Keratinocyte (primary cell): Measurements from ENCODE around the gene STAG3. TPM values are rescaled to one million over a fixed set of nuclear protein-coding genes. Genes with fewer than 3 reads are reported as not detected.

Source experiments
- DNase-seq: peaks from one replicate; pipeline ENCODE4 v3.0.0-alpha.2; 2011; ENCODE audit warnings: low read depth, missing footprints, low spot score
- FAIRE-seq: peaks from 2 replicates; lab custom pipeline; 2011; peaks lifted over from hg19 to GRCh38; lab: Jason Lieb, UNC
- H2AFZ ChIP-seq: 2 replicates; pipeline ENCODE4 v1.6.0; 2012; ENCODE audit warnings: low read length, control low read depth, inconsistent platforms; ENCODE audit not compliant: control insufficient read depth
- H3K27ac ChIP-seq: 2 replicates; pipeline ENCODE4 v1.5.1; 2011; ENCODE audit warnings: low read length; ENCODE audit not compliant: control insufficient read depth, insufficient read depth
- H3K27me3 ChIP-seq: 3 replicates; pipeline ENCODE4 v1.6.0; 2011; ENCODE audit warnings: low read length; ENCODE audit not compliant: control insufficient read depth, insufficient read depth; ENCODE audit errors: extremely low read depth
- H3K36me3 ChIP-seq, 2 experiments: 2 replicates in 1 of 2; 3 replicates in 1 of 2; pipeline ENCODE4 v1.5.1; 2011; ENCODE audit warnings: low read length in 2 of 2, mild to moderate bottlenecking in 1 of 2; ENCODE audit not compliant: control insufficient read depth in 2 of 2, insufficient read depth in 2 of 2; ENCODE audit errors: extremely low read depth in 1 of 2
- H3K4me1 ChIP-seq: 3 replicates; pipeline ENCODE4 v1.5.1; 2011; ENCODE audit warnings: low read length; ENCODE audit not compliant: control insufficient read depth, insufficient read depth; ENCODE audit errors: extremely low read depth
- H3K4me2 ChIP-seq: 3 replicates; pipeline ENCODE4 v1.6.0; 2011; ENCODE audit warnings: low read depth, low read length; ENCODE audit not compliant: control insufficient read depth, insufficient read depth; ENCODE audit errors: extremely low read depth
- H3K4me3 ChIP-seq, 3 experiments: fragments of 200-600 bp in 1 of 3; sonication (generic) in 1 of 3; 2 replicates in 2 of 3; 3 replicates in 1 of 3; pipeline ENCODE4 v1.5.1; 2011 to 2016; ENCODE audit warnings: low read length in 3 of 3, mild to moderate bottlenecking in 3 of 3, control low read depth in 2 of 3, inconsistent platforms in 1 of 3, low read depth in 1 of 3, mixed read lengths in 1 of 3, mixed run types in 1 of 3, moderate library complexity in 1 of 3; ENCODE audit not compliant: control insufficient read depth in 2 of 3, insufficient read depth in 2 of 3; ENCODE audit errors: extremely low read depth in 1 of 3
- H3K79me2 ChIP-seq: 2 replicates; pipeline ENCODE4 v1.6.0; 2012; ENCODE audit warnings: low read length; ENCODE audit not compliant: control insufficient read depth, insufficient read depth
- H3K9ac ChIP-seq: 3 replicates; pipeline ENCODE4 v1.6.0; 2011; ENCODE audit warnings: low read length; ENCODE audit not compliant: control insufficient read depth, insufficient read depth; ENCODE audit errors: extremely low read depth
- H3K9me1 ChIP-seq: 3 replicates; pipeline ENCODE4 v1.6.0; 2011; ENCODE audit warnings: low read length; ENCODE audit not compliant: control insufficient read depth, insufficient read depth; ENCODE audit errors: extremely low read depth
- H3K9me3 ChIP-seq: 2 replicates; pipeline ENCODE4 v1.5.1; 2012; ENCODE audit warnings: low read depth, low read length; ENCODE audit not compliant: control insufficient read depth
- H4K20me1 ChIP-seq: 3 replicates; pipeline ENCODE4 v1.6.0; 2011; ENCODE audit warnings: low read length; ENCODE audit not compliant: control insufficient read depth, insufficient read depth; ENCODE audit errors: extremely low read depth
- EZH2 ChIP-seq: IDR thresholded peaks from one replicate; pipeline ENCODE4 v1.6.1; 2012; ENCODE audit warnings: inconsistent platforms, mild to moderate bottlenecking, low read length, moderate library complexity
- dilution Hi-C: fragments of 300-500 bp; cut with MboI; formaldehyde crosslinking; loops from one replicate; pipeline ENCODE4 v1.7.0; 2020; ENCODE audit warnings: low sequenced_read_pairs; ENCODE audit not compliant: extremely low pct_ligation_motif_present
- polyA plus RNA-seq, 5 experiments: library from polyadenylated mRNA; depleted of rRNA in 3 of 5; stranded (reverse) in 3 of 5; stranded (forward) in 1 of 5; unstranded in 1 of 5; fragments of >200 nt; gene quantifications; 1 replicate in 1 of 5; 2 replicates in 3 of 5; 3 replicates in 1 of 5; pipeline versions ENCODE4 v1.2.1 to v1.2.3, GENCODE V29; 2011 to 2012; ENCODE audit warnings: missing spikeins in 2 of 5, low read depth in 1 of 5, low replicate concordance in 1 of 5
- TF ChIP-seq, protein P1 (sequence below), 3 experiments: IDR thresholded peaks in 1 of 3; conservative IDR thresholded peaks in 1 of 3; optimal IDR thresholded peaks in 1 of 3; 2 replicates in 2 of 3; 3 replicates in 1 of 3; pipeline versions ENCODE3 to v1.5.1; 2011; ENCODE audit warnings: low read length in 3 of 3, mild to moderate bottlenecking in 3 of 3, moderate library complexity in 2 of 3, control low read depth in 1 of 3, inconsistent platforms in 1 of 3; ENCODE audit not compliant: insufficient read depth in 2 of 3; ENCODE audit errors: extremely low read depth in 1 of 3

STAG3 gene
- polyA plus RNA-seq, 1 donor (not counting 4 experiments of a cell fraction or from before 2014, with no cell fraction given): 0.28 TPM

DNA sequence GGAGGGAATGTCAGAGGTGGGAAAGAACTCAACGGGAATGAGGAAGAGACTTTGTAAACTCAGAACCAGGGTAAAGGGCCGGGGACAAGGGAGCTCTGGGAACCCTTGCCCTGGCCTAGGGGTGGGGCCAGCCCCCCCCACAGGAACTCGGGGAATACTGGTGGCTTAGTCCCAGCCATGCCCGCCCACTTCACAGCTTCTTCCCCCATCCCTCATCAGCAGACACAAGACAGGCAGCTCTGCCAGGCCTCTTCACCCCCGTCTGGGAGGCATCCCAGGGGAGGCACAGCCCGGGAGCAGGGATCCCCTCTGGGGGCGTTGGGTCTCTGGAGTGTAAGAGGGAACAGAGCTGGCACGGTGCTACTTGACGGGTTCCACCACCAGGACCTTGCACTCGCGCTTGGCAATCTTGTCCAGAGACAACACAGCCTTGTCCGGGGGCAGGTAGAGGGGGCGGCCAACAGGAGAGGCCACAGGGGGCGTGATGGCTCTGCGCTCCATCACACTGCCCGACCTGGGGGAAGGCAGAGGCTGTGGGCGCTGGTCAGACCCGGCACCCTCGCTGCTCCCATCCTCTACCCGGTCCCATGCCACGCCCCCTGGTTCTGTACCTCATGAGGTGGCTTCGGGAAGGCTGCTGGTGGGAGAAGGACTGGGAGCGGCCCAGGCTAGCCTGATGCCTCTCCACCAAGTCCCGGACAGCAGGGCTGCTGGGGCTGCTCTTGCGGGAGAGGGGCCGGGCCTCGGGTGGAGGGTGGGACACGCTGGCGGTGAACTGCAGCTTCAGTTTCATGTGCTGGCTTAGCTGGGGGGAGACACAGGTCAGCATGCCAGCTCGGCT lies 22.8 kb upstream of the STAG3 start:
- Histone ChIP-seq H3K27me3 (no peaks in the 10 kb centered on the region), H3K27ac (no peak overlapping the region), H3K9ac (no peak overlapping the region), H4K20me1 (peaks cover 7% of the 10 kb centered on the region), H3K4me2 (no peak overlapping the region), H3K9me1 (no peaks in the 10 kb centered on the region), H3K4me1 (peaks cover 26% of the 10 kb centered on the region), H3K79me2 (peaks cover 11% of the 10 kb centered on the region), H3K36me3 (peaks cover 16 to 28% of the 10 kb centered on the region in 2 experiments), H3K9me3 (no peaks in the 10 kb centered on the region), H2AFZ (no peak overlapping the region), H3K4me3 (no peak overlapping the region)
- no peak for TF ChIP-seq EZH2
- TF ChIP-seq, protein P1, sequence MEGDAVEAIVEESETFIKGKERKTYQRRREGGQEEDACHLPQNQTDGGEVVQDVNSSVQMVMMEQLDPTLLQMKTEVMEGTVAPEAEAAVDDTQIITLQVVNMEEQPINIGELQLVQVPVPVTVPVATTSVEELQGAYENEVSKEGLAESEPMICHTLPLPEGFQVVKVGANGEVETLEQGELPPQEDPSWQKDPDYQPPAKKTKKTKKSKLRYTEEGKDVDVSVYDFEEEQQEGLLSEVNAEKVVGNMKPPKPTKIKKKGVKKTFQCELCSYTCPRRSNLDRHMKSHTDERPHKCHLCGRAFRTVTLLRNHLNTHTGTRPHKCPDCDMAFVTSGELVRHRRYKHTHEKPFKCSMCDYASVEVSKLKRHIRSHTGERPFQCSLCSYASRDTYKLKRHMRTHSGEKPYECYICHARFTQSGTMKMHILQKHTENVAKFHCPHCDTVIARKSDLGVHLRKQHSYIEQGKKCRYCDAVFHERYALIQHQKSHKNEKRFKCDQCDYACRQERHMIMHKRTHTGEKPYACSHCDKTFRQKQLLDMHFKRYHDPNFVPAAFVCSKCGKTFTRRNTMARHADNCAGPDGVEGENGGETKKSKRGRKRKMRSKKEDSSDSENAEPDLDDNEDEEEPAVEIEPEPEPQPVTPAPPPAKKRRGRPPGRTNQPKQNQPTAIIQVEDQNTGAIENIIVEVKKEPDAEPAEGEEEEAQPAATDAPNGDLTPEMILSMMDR (optimal IDR thresholded peaks at IDR 0.05 in 1 of 3, IDR thresholded peaks at IDR 0.05 in 1 of 3, conservative IDR thresholded peaks at IDR 0.05 in 1 of 3; ENCODE audit: extremely low read depth in 1 of 3, insufficient read depth in 2 of 3, low read length in 3 of 3): no peak
- FAIRE-seq (no peak), DNase-seq (no peak)
- dilution Hi-C loops: no loop called here

GRCh38 chr7:100155553-100156317 lies 22.0 kb upstream of the STAG3 start:
- H3K9me1 ChIP-seq: no peaks in the 10 kb centered on the region
- FAIRE-seq: no peak
- dilution Hi-C loops: no loop called here

More at GRCh38 chr7:100155553-100156317, 22.0 kb upstream of the STAG3 start:
- Histone ChIP-seq H3K27me3 (no peaks in the 10 kb centered on the region), H4K20me1 (peaks cover 7% of the 10 kb centered on the region), H3K9ac (no peak overlapping the region), H3K4me1 (peaks cover 19% of the 10 kb centered on the region), H3K4me3 (no peak overlapping the region), H3K4me2 (no peak overlapping the region), H3K79me2 (peaks cover 5% of the 10 kb centered on the region), H3K36me3 (peaks cover 16 to 28% of the 10 kb centered on the region in 2 experiments), H3K9me3 (no peaks in the 10 kb centered on the region), H3K27ac (no peak overlapping the region), H2AFZ (no peak overlapping the region)
- no peak for DNase-seq
- TF ChIP-seq, protein P1 (optimal IDR thresholded peaks at IDR 0.05 in 1 of 3, IDR thresholded peaks at IDR 0.05 in 1 of 3, conservative IDR thresholded peaks at IDR 0.05 in 1 of 3; ENCODE audit: extremely low read depth in 1 of 3, insufficient read depth in 2 of 3, low read length in 3 of 3): no peak
- TF ChIP-seq EZH2: no peak
